Neuronal stem cell (in vitro differentiated cells): ENCODE measurements around the gene PRKAG1.
A peak's percentile ranks its signal among the peaks of the same experiment; 100 is the strongest.

ENCODE experiments used
- DNase-seq: peaks from one replicate; pipeline ENCODE4 v3.0.0-alpha.2; 2013; ENCODE audit warnings: low spot score
- H2AFZ ChIP-seq: one replicate; pipeline ENCODE4 v1.6.1; 2013; ENCODE audit warnings: mild to moderate bottlenecking, low read length, inconsistent platforms
- H2AK5ac ChIP-seq: 2 replicates; pipeline ENCODE4 v1.6.1; 2013; ENCODE audit warnings: low read depth, mild to moderate bottlenecking, inconsistent platforms, low read length, moderate library complexity, mixed read lengths
- H2BK120ac ChIP-seq: 2 replicates; pipeline ENCODE4 v1.6.1; 2013; ENCODE audit warnings: low read depth, mild to moderate bottlenecking, inconsistent platforms, low read length, moderate library complexity, mixed read lengths
- H2BK12ac ChIP-seq: one replicate; pipeline ENCODE4 v1.6.1; 2013; ENCODE audit warnings: low read length, inconsistent platforms
- H2BK15ac ChIP-seq: 2 replicates; pipeline ENCODE4 v1.6.1; 2013; ENCODE audit warnings: mild to moderate bottlenecking, low read length, inconsistent platforms, mixed read lengths
- H2BK5ac ChIP-seq: one replicate; pipeline ENCODE4 v1.6.1; 2013; ENCODE audit warnings: inconsistent platforms, mild to moderate bottlenecking, low read length, moderate library complexity
- H3K14ac ChIP-seq: one replicate; pipeline ENCODE4 v1.6.1; 2013; ENCODE audit warnings: low read length, inconsistent platforms
- H3K18ac ChIP-seq: 2 replicates; pipeline ENCODE4 v1.6.1; 2013; ENCODE audit warnings: low read length, inconsistent platforms
- H3K23ac ChIP-seq: 2 replicates; pipeline ENCODE4 v1.6.1; 2013; ENCODE audit warnings: low read depth, mild to moderate bottlenecking, mixed read lengths, low read length, inconsistent platforms; ENCODE audit not compliant: poor library complexity
- H3K27ac ChIP-seq: replicated peaks from 3 replicates; pipeline ENCODE4 v1.5.1; 2013; ENCODE audit warnings: low read length, inconsistent platforms
- H3K27me3 ChIP-seq, 3 experiments: 2 replicates each; pipeline ENCODE4 v1.6.1; 2013; ENCODE audit warnings: low read length in 3 of 3, mild to moderate bottlenecking in 2 of 3, inconsistent platforms in 1 of 3, low read depth in 1 of 3, mixed read lengths in 1 of 3, moderate library complexity in 1 of 3; ENCODE audit not compliant: control insufficient read depth in 3 of 3, insufficient read depth in 3 of 3
- H3K36me3 ChIP-seq, 2 donors: replicated peaks in 1 of 2; 2 replicates each; pipeline ENCODE4 v1.6.1; 2013; ENCODE audit warnings: low read length in 2 of 2; ENCODE audit not compliant: control insufficient read depth in 2 of 2, insufficient read depth in 2 of 2
- H3K4ac ChIP-seq: 2 replicates; pipeline ENCODE4 v1.6.1; 2013; ENCODE audit warnings: inconsistent platforms, mild to moderate bottlenecking, low read length, moderate library complexity
- H3K4me1 ChIP-seq, 2 donors: 1 replicate in 1 of 2; 2 replicates in 1 of 2; pipeline ENCODE4 v1.6.1; 2013; ENCODE audit warnings: low read length in 2 of 2, low read depth in 1 of 2; ENCODE audit not compliant: control insufficient read depth in 2 of 2, insufficient read depth in 1 of 2
- H3K4me2 ChIP-seq: one replicate; pipeline ENCODE4 v1.6.1; 2013; ENCODE audit warnings: mild to moderate bottlenecking, low read length, inconsistent platforms; ENCODE audit not compliant: insufficient read depth, poor library complexity, severe bottlenecking
- H3K4me3 ChIP-seq, 2 donors: 2 replicates each; pipeline ENCODE4 v1.5.1; 2013; ENCODE audit warnings: low read length in 2 of 2, mild to moderate bottlenecking in 2 of 2, inconsistent platforms in 1 of 2, moderate library complexity in 1 of 2
- H3K79me1 ChIP-seq: one replicate; pipeline ENCODE4 v1.6.1; 2013; ENCODE audit warnings: low read depth, mild to moderate bottlenecking, inconsistent platforms, low read length, moderate library complexity
- H3K9ac ChIP-seq: one replicate; pipeline ENCODE4 v1.6.1; 2013; ENCODE audit warnings: mild to moderate bottlenecking, low read depth, low read length, inconsistent platforms; ENCODE audit not compliant: poor library complexity
- H3K9me3 ChIP-seq, 2 donors: replicated peaks in 1 of 2; 2 replicates each; pipeline versions ENCODE3 to v1.6.1; 2013; ENCODE audit warnings: low read length in 2 of 2, mild to moderate bottlenecking in 2 of 2, inconsistent platforms in 1 of 2, low read depth in 1 of 2, mixed read lengths in 1 of 2, moderate library complexity in 1 of 2; ENCODE audit not compliant: control insufficient read depth in 2 of 2, insufficient read depth in 1 of 2
- H4K8ac ChIP-seq: one replicate; pipeline ENCODE4 v1.6.1; 2013; ENCODE audit warnings: low read depth, mild to moderate bottlenecking, inconsistent platforms, low read length, moderate library complexity
- H4K91ac ChIP-seq: one replicate; pipeline ENCODE4 v1.6.1; 2013; ENCODE audit warnings: low read length, low read depth, mild to moderate bottlenecking, inconsistent platforms; ENCODE audit not compliant: poor library complexity
- WGBS, 2 donors: extraction: QIAGEN DNeasy Blood & Tissue Kit; methylation state at CpG; one replicate each; pipeline ENCODE4 v1.1.7; 2013; ENCODE audit warnings: missing lambda C conversion rate in 2 of 2, mixed read lengths in 1 of 2; ENCODE audit not compliant: insufficient read length in 2 of 2, insufficient replicate concordance in 1 of 2; ENCODE audit errors: extremely low coverage in 2 of 2; 5-methylcytosine and 5-hydroxymethylcytosine counted together

The PRKAG1 gene

GRCh38 chr12:49051777-49052438, 33.3 kb upstream of the PRKAG1 start:
- Histone ChIP-seq H3K4me1 (peaks cover 4 to 9% of the 10 kb centered on the region in 2 donors), H3K27me3 (no peaks in the 10 kb centered on the region), H2AFZ (no peak overlapping the region), H2AK5ac (no peak overlapping the region), H3K14ac (no peak overlapping the region), H4K91ac (no peak overlapping the region), H2BK15ac (no peak overlapping the region), H4K8ac (no peak overlapping the region), H3K4ac (no peak overlapping the region), H3K4me2 (no peak overlapping the region), H3K79me1 (peaks cover 12% of the 10 kb centered on the region), H2BK120ac (no peak overlapping the region), H3K18ac (no peak overlapping the region), H3K36me3 (peaks cover 80 to 99% of the 10 kb centered on the region in 2 donors), H3K4me3 (no peak overlapping the region), H3K9me3 (no peaks in the 10 kb centered on the region), H3K27ac (no peak overlapping the region), H2BK5ac (no peak overlapping the region), H3K23ac (no peak overlapping the region), H3K9ac (no peak overlapping the region), H2BK12ac (no peak overlapping the region)
- DNase-seq, result no peak
- no CpG with 5 or more reads among the region's 20 CpGs for WGBS, 2 donors

- H2BK12ac ChIP-seq, result no peak overlapping the region
- H4K8ac ChIP-seq, result no peak overlapping the region
- H2AFZ ChIP-seq, result no peak overlapping the region
- peaks cover 14% of the 10 kb centered on the region for H3K79me1 ChIP-seq
- H2BK120ac ChIP-seq, result no peak overlapping the region
- H3K4me1 ChIP-seq, result peaks cover 0 to 4% of the 10 kb centered on the region in 2 donors
- H3K18ac ChIP-seq, result no peak overlapping the region
- no peak overlapping the region for H3K4ac ChIP-seq
- H3K14ac ChIP-seq, result no peak overlapping the region
- no peak overlapping the region for H2AK5ac ChIP-seq
- DNase-seq, result no peak
- H3K4me2 ChIP-seq, result no peak overlapping the region
- H3K27ac ChIP-seq, result no peak overlapping the region
- no peak overlapping the region for H3K9ac ChIP-seq
- no peak overlapping the region for H3K4me3 ChIP-seq
- H3K23ac ChIP-seq, result no peak overlapping the region
- H4K91ac ChIP-seq, result no peak overlapping the region
- WGBS, 2 donors, result no CpG with 5 or more reads among the region's 18 CpGs
- H3K9me3 ChIP-seq, result no peaks in the 10 kb centered on the region
- H2BK5ac ChIP-seq, result no peak overlapping the region
- no peak overlapping the region for H2BK15ac ChIP-seq
- H3K36me3 ChIP-seq, result peaks cover 83 to 99% of the 10 kb centered on the region in 2 donors
- no peaks in the 10 kb centered on the region for H3K27me3 ChIP-seq
Observed at GRCh38 chr12:49051373-49051764, 32.8 kb upstream of the PRKAG1 start.

GRCh38 chr12:49050507-49051372, 32.2 kb upstream of the PRKAG1 start:
- H3K27ac ChIP-seq, result no peak overlapping the region
- no peak overlapping the region for H2BK120ac ChIP-seq
- H3K4me2 ChIP-seq, result no peak overlapping the region
- H2BK12ac ChIP-seq, result no peak overlapping the region
- no CpG with 5 or more reads among the region's 13 CpGs for WGBS, 2 donors
- H4K8ac ChIP-seq, result no peak overlapping the region
- H4K91ac ChIP-seq, result no peak overlapping the region
- H3K9me3 ChIP-seq, result no peaks in the 10 kb centered on the region
- H3K9ac ChIP-seq, result no peak overlapping the region
- no peak overlapping the region for H3K18ac ChIP-seq
- no peak overlapping the region for H3K4ac ChIP-seq
- no peak overlapping the region for H2AFZ ChIP-seq
- no peak overlapping the region for H2AK5ac ChIP-seq
- no peak for DNase-seq
- peaks cover 89 to 100% of the 10 kb centered on the region in 2 donors for H3K36me3 ChIP-seq
- no peak overlapping the region for H2BK5ac ChIP-seq
- no peaks in the 10 kb centered on the region for H3K27me3 ChIP-seq
- no peak overlapping the region for H2BK15ac ChIP-seq
- no peaks in the 10 kb centered on the region for H3K4me1 ChIP-seq
- H3K14ac ChIP-seq, result no peak overlapping the region
- peaks cover 14% of the 10 kb centered on the region for H3K79me1 ChIP-seq
- H3K23ac ChIP-seq, result no peak overlapping the region
- no peak overlapping the region for H3K4me3 ChIP-seq

- Histone ChIP-seq H3K18ac (no peak overlapping the region), H4K8ac (no peak overlapping the region), H2BK12ac (no peak overlapping the region), H2BK5ac (no peak overlapping the region), H3K4ac (no peak overlapping the region), H3K9ac (no peak overlapping the region), H2AFZ (no peak overlapping the region), H2BK15ac (no peak overlapping the region), H3K4me2 (no peak overlapping the region), H3K79me1 (peaks cover 7% of the 10 kb centered on the region), H2AK5ac (no peak overlapping the region), H3K9me3 (no peaks in the 10 kb centered on the region), H3K36me3 (peaks cover 89 to 100% of the 10 kb centered on the region in 2 donors), H3K23ac (peak overlapping the region; percentile 44), H3K14ac (no peak overlapping the region), H3K4me1 (no peaks in the 10 kb centered on the region), H3K27ac (no peak overlapping the region), H4K91ac (no peak overlapping the region), H3K4me3 (no peak overlapping the region), H2BK120ac (no peak overlapping the region), H3K27me3 (no peaks in the 10 kb centered on the region)
- no peak for DNase-seq
- no CpG with 5 or more reads among the region's 20 CpGs for WGBS, 2 donors
Observed at GRCh38 chr12:49049566-49050224, 31.1 kb upstream of the PRKAG1 start.
